Endothelial cell of umbilical vein (primary cell): ENCODE measurements around the gene CENPP. TPM values are rescaled to one million over a fixed set of nuclear protein-coding genes. Genes with fewer than 3 reads are reported as not detected.

ENCODE experiments used
- BruUV-seq: library from RNA; stranded (reverse); fragments of 400-500 nt; replicated peaks from 2 replicates; lab custom pipeline; 2021; lab: Mats Ljungman, UMichigan
- CTCF ChIA-PET: fragments of 300-600, 350-600 bp; sonication (Branson Sonifier 250); formaldehyde crosslinking; loops from one replicate; lab custom pipeline; 2021; ENCODE audit warnings: antibody characterized with exemption, inconsistent platforms; lab: Charles Lee
- POLR2A ChIA-PET: fragments of 300-600, 350-600 bp; sonication (Branson Sonifier 250); formaldehyde crosslinking; loops from one replicate; lab custom pipeline; 2021; ENCODE audit warnings: antibody characterized with exemption, inconsistent platforms; lab: Charles Lee
- DNase-seq: peaks from one replicate; pipeline ENCODE4 v3.0.0-alpha.2; 2011; ENCODE audit warnings: low read depth, low spot score
- FAIRE-seq: peaks from 2 replicates; lab custom pipeline; 2011; peaks lifted over from hg19 to GRCh38; lab: Jason Lieb, UNC
- H2AFZ ChIP-seq: 2 replicates; pipeline ENCODE4 v1.6.0; 2012; ENCODE audit warnings: low read depth, low read length, control low read depth, inconsistent platforms
- H3K27ac ChIP-seq: 2 replicates; pipeline ENCODE4 v1.5.1; 2011; ENCODE audit warnings: low read depth, mild to moderate bottlenecking, control low read depth, low read length, moderate library complexity; ENCODE audit not compliant: insufficient read depth
- H3K27me3 ChIP-seq, 2 experiments: 2 replicates each; pipeline versions ENCODE4 v1.6.0 to v1.6.1; 2011; ENCODE audit warnings: low read length in 2 of 2, mixed read lengths in 1 of 2; ENCODE audit not compliant: control insufficient read depth in 2 of 2, insufficient read depth in 2 of 2
- H3K36me3 ChIP-seq, 2 experiments: 2 replicates in 1 of 2; 3 replicates in 1 of 2; pipeline ENCODE4 v1.5.1; 2011; ENCODE audit warnings: low read length in 2 of 2, mild to moderate bottlenecking in 1 of 2, moderate library complexity in 1 of 2; ENCODE audit not compliant: control insufficient read depth in 2 of 2, insufficient read depth in 2 of 2; ENCODE audit errors: extremely low read depth in 1 of 2
- H3K4me1 ChIP-seq: 3 replicates; pipeline ENCODE4 v1.5.1; 2011; ENCODE audit warnings: mild to moderate bottlenecking, low read length; ENCODE audit not compliant: control insufficient read depth, insufficient read depth; ENCODE audit errors: extremely low read depth
- H3K4me2 ChIP-seq: 2 replicates; pipeline ENCODE4 v1.6.1; 2011; ENCODE audit warnings: low read length, control low read depth, mixed read lengths; ENCODE audit not compliant: insufficient read depth
- H3K4me3 ChIP-seq, 3 experiments: fragments of 200-600 bp in 1 of 3; sonication (generic), shearing (Covaris generic) in 1 of 3; replicated peaks in 1 of 3; 2 replicates each; pipeline ENCODE4 v1.5.1; 2011 to 2016; ENCODE audit warnings: control low read depth in 3 of 3, low read length in 3 of 3, mild to moderate bottlenecking in 2 of 3, inconsistent platforms in 1 of 3, low read depth in 1 of 3, moderate library complexity in 1 of 3; ENCODE audit not compliant: insufficient read depth in 1 of 3
- H3K79me2 ChIP-seq: 2 replicates; pipeline ENCODE4 v1.6.0; 2012; ENCODE audit warnings: low read length, inconsistent platforms; ENCODE audit not compliant: control insufficient read depth, insufficient read depth
- H3K9ac ChIP-seq: replicated peaks from 2 replicates; pipeline ENCODE3; 2011; ENCODE audit warnings: low read length, control low read depth; ENCODE audit not compliant: insufficient read depth; ENCODE audit errors: extremely low read depth
- H3K9me1 ChIP-seq: replicated peaks from 3 replicates; pipeline ENCODE4 v1.6.0; 2011; ENCODE audit warnings: mild to moderate bottlenecking, low read length; ENCODE audit not compliant: control insufficient read depth, insufficient read depth; ENCODE audit errors: extremely low read depth
- H3K9me3 ChIP-seq: replicated peaks from 2 replicates; pipeline ENCODE4 v1.5.1; 2012; ENCODE audit warnings: low read length, inconsistent platforms; ENCODE audit not compliant: control insufficient read depth, insufficient read depth
- H4K20me1 ChIP-seq: replicated peaks from 2 replicates; pipeline ENCODE3; 2011; ENCODE audit warnings: mild to moderate bottlenecking, low read length; ENCODE audit not compliant: control insufficient read depth, insufficient read depth; ENCODE audit errors: extremely low read depth
- EZH2 ChIP-seq: IDR thresholded peaks from 2 replicates; pipeline ENCODE4 v1.6.1; 2012; ENCODE audit warnings: borderline replicate concordance, low read depth, mild to moderate bottlenecking, moderate library complexity, low read length, inconsistent platforms; ENCODE audit not compliant: severe bottlenecking
- FOS ChIP-seq: IDR thresholded peaks from 2 replicates; pipeline ENCODE4 v1.6.1; 2011; ENCODE audit warnings: mild to moderate bottlenecking, low read length, moderate library complexity, borderline replicate concordance; ENCODE audit not compliant: insufficient read depth
- JUN ChIP-seq: IDR thresholded peaks from 2 replicates; pipeline ENCODE4 v1.6.1; 2011; ENCODE audit warnings: borderline replicate concordance, low read depth; ENCODE audit not compliant: insufficient read length, insufficient read depth
- MYC ChIP-seq: IDR thresholded peaks from one replicate; pipeline ENCODE4 v1.6.1; 2011; ENCODE audit warnings: mild to moderate bottlenecking, low read depth, low read length
- POLR2A ChIP-seq: IDR thresholded peaks from 2 replicates; pipeline ENCODE4 v1.6.1; 2012; ENCODE audit warnings: low read depth, mild to moderate bottlenecking, control low read depth, low read length
- POLR2AphosphoS5 ChIP-seq: IDR thresholded peaks from 2 replicates; pipeline ENCODE4 v1.6.1; 2012; ENCODE audit warnings: low read depth, mild to moderate bottlenecking, control low read depth, low read length, moderate library complexity; ENCODE audit not compliant: insufficient read depth
- dilution Hi-C: fragments of 300-500 bp; cut with MboI; formaldehyde crosslinking; loops from one replicate; pipeline ENCODE4 v1.15.0; 2019; ENCODE audit warnings: low sequenced_read_pairs; ENCODE audit not compliant: extremely low pct_ligation_motif_present
- intact Hi-C: fragments of 100-400 bp; cut with micrococcal nuclease; formaldehyde crosslinking; loops from one replicate; pipeline ENCODE4 v1.10.0; 2022
- polyA plus RNA-seq, 4 experiments: library from polyadenylated mRNA; depleted of rRNA in 3 of 4; stranded (reverse) in 3 of 4; unstranded in 1 of 4; fragments of >200 nt; gene quantifications; 2 replicates each; pipeline versions ENCODE4 v1.2.1 to v1.2.3, GENCODE V29; 2011 to 2012; ENCODE audit warnings: missing spikeins in 1 of 4
- total RNA-seq: library from RNA; stranded (reverse); gene quantifications from 2 replicates; pipeline ENCODE4 v1.2.3, GENCODE V29; 2021
- TF ChIP-seq, protein P1 (sequence below), 2 donors: IDR thresholded peaks; 1 replicate in 1 of 2; 2 replicates in 1 of 2; pipeline ENCODE4 v1.5.1; 2011; ENCODE audit warnings: low read length in 2 of 2, mild to moderate bottlenecking in 2 of 2, moderate library complexity in 2 of 2, control low read depth in 1 of 2, inconsistent platforms in 1 of 2, low read depth in 1 of 2; ENCODE audit not compliant: insufficient read depth in 1 of 2; ENCODE audit errors: extremely low read depth in 1 of 2
- TF ChIP-seq, protein P2 (sequence below): IDR thresholded peaks from 2 replicates; pipeline ENCODE4 v1.6.1; 2011; ENCODE audit not compliant: insufficient read depth, insufficient read length

The CENPP gene
- total and polyA plus RNA-seq, 2 donors (not counting 3 experiments of a cell fraction or from before 2014, with no cell fraction given), result 1.2 to 12.0 TPM

DNA sequence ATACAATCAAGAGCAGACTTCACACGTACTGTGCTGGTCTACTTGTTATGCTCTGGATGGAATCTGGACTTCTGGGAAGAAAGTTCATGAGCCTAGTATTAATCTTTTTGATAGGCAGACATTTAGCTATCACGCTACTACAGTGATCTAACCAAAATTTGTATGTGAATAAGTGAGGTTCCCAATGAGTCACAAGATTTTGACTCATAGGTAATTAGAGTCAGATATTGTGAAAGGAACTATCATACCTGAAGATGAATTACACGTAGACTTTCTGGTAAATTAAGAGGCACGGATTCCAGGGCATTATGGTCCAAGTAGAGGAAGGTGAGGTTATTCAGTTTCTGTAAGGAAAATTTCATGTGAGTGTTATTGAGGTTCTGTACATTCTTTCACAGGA lies 60.2 kb downstream of the CENPP start:
- H4K20me1 ChIP-seq, result no peaks in the 10 kb centered on the region
- H3K27ac ChIP-seq, result no peak overlapping the region
- no peaks in the 10 kb centered on the region for H3K9me3 ChIP-seq
- no peak overlapping the region for H2AFZ ChIP-seq
- H3K4me2 ChIP-seq, result no peak overlapping the region
- H3K79me2 ChIP-seq, result no peaks in the 10 kb centered on the region
- intact Hi-C loops (no loop called here), dilution Hi-C loops (no loop called here)
- CTCF ChIA-PET, result no interaction called here
- no peak overlapping the region for H3K9ac ChIP-seq
- no peaks in the 10 kb centered on the region for H3K36me3 ChIP-seq
- DNase-seq (no peak), FAIRE-seq (no peak)
- no peaks in the 10 kb centered on the region for H3K9me1 ChIP-seq
- POLR2A ChIA-PET, result no interaction called here
- H3K27me3 ChIP-seq, result no peaks in the 10 kb centered on the region
- no peak overlapping the region for H3K4me3 ChIP-seq
- BruUV-seq, result no TSS peak
- TF ChIP-seq EZH2 (no peak), JUN (no peak), POLR2AphosphoS5 (no peak), MYC (no peak), POLR2A (no peak), FOS (no peak)
- H3K4me1 ChIP-seq, result peaks cover 6% of the 10 kb centered on the region

DNA sequence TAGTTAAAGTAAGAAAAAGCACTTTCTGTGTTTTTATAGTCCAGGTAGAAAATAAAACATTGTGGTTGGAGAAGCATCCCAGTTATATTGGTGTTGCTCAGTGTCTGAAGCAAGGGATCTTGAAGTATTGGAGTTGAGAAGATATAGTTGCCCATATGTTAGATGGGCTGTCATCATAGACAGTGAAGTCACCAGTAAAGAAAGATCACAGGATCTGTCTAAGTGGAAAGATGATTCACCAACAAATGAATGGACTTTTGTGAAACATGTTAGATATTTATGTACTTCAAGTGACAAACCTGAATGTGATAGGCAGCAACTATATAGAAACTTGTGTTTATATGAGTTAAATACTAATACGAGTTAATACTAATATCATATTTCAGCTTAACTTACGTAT lies 66.9 kb downstream of the CENPP start:
- intact Hi-C loops, result no loop called here
- no peak overlapping the region for H3K4me2 ChIP-seq
- no peaks in the 10 kb centered on the region for H4K20me1 ChIP-seq
- H3K4me1 ChIP-seq, result no peaks in the 10 kb centered on the region
- FAIRE-seq (no peak), DNase-seq (no peak)
- H2AFZ ChIP-seq, result no peak overlapping the region
- H3K9me1 ChIP-seq, result no peaks in the 10 kb centered on the region
- H3K79me2 ChIP-seq, result no peaks in the 10 kb centered on the region
- H3K9ac ChIP-seq, result no peak overlapping the region
- BruUV-seq, result no TSS peak
- dilution Hi-C loops, result no loop called here
- TF ChIP-seq FOS (no peak), MYC (no peak), JUN (no peak), EZH2 (no peak)
- TF ChIP-seq, protein P1, sequence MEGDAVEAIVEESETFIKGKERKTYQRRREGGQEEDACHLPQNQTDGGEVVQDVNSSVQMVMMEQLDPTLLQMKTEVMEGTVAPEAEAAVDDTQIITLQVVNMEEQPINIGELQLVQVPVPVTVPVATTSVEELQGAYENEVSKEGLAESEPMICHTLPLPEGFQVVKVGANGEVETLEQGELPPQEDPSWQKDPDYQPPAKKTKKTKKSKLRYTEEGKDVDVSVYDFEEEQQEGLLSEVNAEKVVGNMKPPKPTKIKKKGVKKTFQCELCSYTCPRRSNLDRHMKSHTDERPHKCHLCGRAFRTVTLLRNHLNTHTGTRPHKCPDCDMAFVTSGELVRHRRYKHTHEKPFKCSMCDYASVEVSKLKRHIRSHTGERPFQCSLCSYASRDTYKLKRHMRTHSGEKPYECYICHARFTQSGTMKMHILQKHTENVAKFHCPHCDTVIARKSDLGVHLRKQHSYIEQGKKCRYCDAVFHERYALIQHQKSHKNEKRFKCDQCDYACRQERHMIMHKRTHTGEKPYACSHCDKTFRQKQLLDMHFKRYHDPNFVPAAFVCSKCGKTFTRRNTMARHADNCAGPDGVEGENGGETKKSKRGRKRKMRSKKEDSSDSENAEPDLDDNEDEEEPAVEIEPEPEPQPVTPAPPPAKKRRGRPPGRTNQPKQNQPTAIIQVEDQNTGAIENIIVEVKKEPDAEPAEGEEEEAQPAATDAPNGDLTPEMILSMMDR (IDR thresholded peaks at IDR 0.05; ENCODE audit: extremely low read depth in 1 of 2, insufficient read depth in 1 of 2, low read depth in 1 of 2, low read length in 2 of 2), result no peak
- TF ChIP-seq, protein P2, sequence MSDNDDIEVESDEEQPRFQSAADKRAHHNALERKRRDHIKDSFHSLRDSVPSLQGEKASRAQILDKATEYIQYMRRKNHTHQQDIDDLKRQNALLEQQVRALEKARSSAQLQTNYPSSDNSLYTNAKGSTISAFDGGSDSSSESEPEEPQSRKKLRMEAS, result no peak
- H3K27me3 ChIP-seq, result no peaks in the 10 kb centered on the region
- no peak overlapping the region for H3K27ac ChIP-seq
- no peaks in the 10 kb centered on the region for H3K9me3 ChIP-seq
- ChIA-PET POLR2A (no interaction called here), CTCF (interaction anchor here (1.1 kb wide), 1 partner anchor 47 kb away, joined by 5 read pairs; no protein-coding TSS in a partner anchor)
- H3K36me3 ChIP-seq, result no peaks in the 10 kb centered on the region
- H3K4me3 ChIP-seq, result no peak overlapping the region
